HCT116 (cell line): ENCODE results near the gene MYH15. TPM values are rescaled to one million over a fixed set of nuclear protein-coding genes. Genes with fewer than 3 reads are reported as not detected.

Experiments used
- ATAC-seq: fragments of 200-7000 bp; cut with Tn5 transposase; 2 replicates; pipeline ENCODE4 v1.9.1; 2020; ENCODE audit warnings: mild to moderate bottlenecking, moderate library complexity
- BruUV-seq: library from RNA; stranded (reverse); fragments of 400-500 nt; replicated peaks from 2 replicates; lab custom pipeline; 2021; lab: Mats Ljungman, UMichigan
- CTCF ChIA-PET: fragments of 300-600 bp; sonication (Branson Sonifier 250); formaldehyde crosslinking; loops from one replicate; lab custom pipeline; 2021; ENCODE audit warnings: antibody characterized with exemption; lab: Charles Lee
- POLR2A ChIA-PET: fragments of 300-600, 350-600 bp; sonication (Branson Sonifier 250); formaldehyde crosslinking; loops from one replicate; lab custom pipeline; 2021; ENCODE audit warnings: antibody characterized with exemption; lab: Charles Lee
- RAD21 ChIA-PET, 2 experiments: fragments of 300-600 bp; sonication (Branson Sonifier 250); formaldehyde crosslinking; loops; one replicate each; lab custom pipeline; 2023; ENCODE audit warnings: low total read pairs in 2 of 2; ENCODE audit not compliant: uncharacterized antibody in 2 of 2, unreplicated experiment in 2 of 2, low non-redundant PET in 1 of 2; lab: Charles Lee
- DNase-seq: peaks from one replicate; pipeline ENCODE4 v3.0.0-alpha.2; 2010; ENCODE audit warnings: low read depth, low spot score
- H2AFZ ChIP-seq: fragments of 200-600 bp; shearing (Covaris generic), sonication (generic); 2 replicates; pipeline ENCODE4 v1.6.1; 2017; ENCODE audit warnings: low read depth, mixed run types, mixed read lengths, antibody characterized with exemption, low read length; ENCODE audit not compliant: poor library complexity, severe bottlenecking
- H3K27ac ChIP-seq: 2 replicates; pipeline ENCODE4 v1.5.1; 2012; ENCODE audit warnings: low read depth, low read length
- H3K27me3 ChIP-seq: fragments of 200-600 bp; sonication (generic); 2 replicates; pipeline ENCODE4 v1.6.1; 2016; ENCODE audit warnings: mixed run types, low read length, mixed read lengths; ENCODE audit not compliant: insufficient read depth
- H3K36me3 ChIP-seq, 2 experiments: fragments of 200-500 bp in 1 of 2; fragments of 200-600 bp in 1 of 2; sonication (Bioruptor generic) in 1 of 2; sonication (generic) in 1 of 2; 2 replicates each; pipeline versions ENCODE4 v1.5.1 to v1.6.1; 2014 to 2016; ENCODE audit warnings: low read length in 2 of 2, inconsistent platforms in 1 of 2, mixed read lengths in 1 of 2, mixed run types in 1 of 2; ENCODE audit not compliant: insufficient read depth in 2 of 2, control insufficient read depth in 1 of 2
- H3K4me1 ChIP-seq, 2 experiments: fragments of 200-600 bp in 1 of 2; sonication (generic) in 1 of 2; 2 replicates each; pipeline versions ENCODE4 v1.5.1 to v1.6.1; 2012 to 2017; ENCODE audit warnings: low read length in 2 of 2, inconsistent platforms in 1 of 2, mild to moderate bottlenecking in 1 of 2, mixed read lengths in 1 of 2, mixed run types in 1 of 2, moderate library complexity in 1 of 2; ENCODE audit not compliant: insufficient read depth in 2 of 2, control insufficient read depth in 1 of 2
- H3K4me2 ChIP-seq: fragments of 200-600 bp; sonication (generic); 2 replicates; pipeline ENCODE4 v1.6.1; 2017; ENCODE audit warnings: mixed run types, low read length, mixed read lengths
- H3K4me3 ChIP-seq, 2 experiments: fragments of 200-600 bp in 1 of 2; sonication (generic) in 1 of 2; replicated peaks in 1 of 2; 2 replicates each; pipeline ENCODE4 v1.5.1; 2011 to 2016; ENCODE audit warnings: low read length in 2 of 2, control low read depth in 1 of 2, low read depth in 1 of 2, mild to moderate bottlenecking in 1 of 2, mixed read lengths in 1 of 2, mixed run types in 1 of 2
- H3K79me2 ChIP-seq: fragments of 200-600 bp; sonication (generic); 2 replicates; pipeline ENCODE4 v1.6.1; 2017; ENCODE audit warnings: mild to moderate bottlenecking, mixed run types, low read length, moderate library complexity, mixed read lengths; ENCODE audit not compliant: insufficient read depth
- H3K9ac ChIP-seq: fragments of 200-600 bp; sonication (generic); 2 replicates; pipeline ENCODE4 v1.6.1; 2016; ENCODE audit warnings: low read length, mixed read lengths
- H3K9me2 ChIP-seq: fragments of 200-600 bp; sonication (generic), shearing (Covaris generic); 2 replicates; pipeline ENCODE4 v1.6.1; 2017; ENCODE audit warnings: mixed run types, mild to moderate bottlenecking, moderate library complexity; ENCODE audit not compliant: insufficient read depth
- H3K9me3 ChIP-seq, 2 experiments: fragments of 200-500 bp in 1 of 2; fragments of 200-600 bp in 1 of 2; sonication (Bioruptor generic) in 1 of 2; sonication (generic) in 1 of 2; 2 replicates each; pipeline ENCODE4 v1.6.1; 2014 to 2017; ENCODE audit warnings: low read length in 2 of 2, mixed read lengths in 2 of 2, inconsistent platforms in 1 of 2, low read depth in 1 of 2, mild to moderate bottlenecking in 1 of 2, mixed run types in 1 of 2, moderate library complexity in 1 of 2; ENCODE audit not compliant: control insufficient read depth in 1 of 2, insufficient read depth in 1 of 2
- H4K20me1 ChIP-seq: fragments of 200-600 bp; sonication (generic), shearing (Covaris generic); 2 replicates; pipeline ENCODE4 v1.6.1; 2017; ENCODE audit warnings: mixed run types, mild to moderate bottlenecking, moderate library complexity; ENCODE audit not compliant: insufficient read depth
- CBX3 ChIP-seq: IDR thresholded peaks from 2 replicates; pipeline ENCODE4 v1.6.1; 2012; ENCODE audit warnings: low read depth
- EGR1 ChIP-seq: IDR thresholded peaks from 2 replicates; pipeline ENCODE4 v1.6.1; 2012; ENCODE audit warnings: low read depth
- ELF1 ChIP-seq: IDR thresholded peaks from 2 replicates; pipeline ENCODE4 v1.6.1; 2012; ENCODE audit warnings: low read depth, borderline replicate concordance
- FOSL1 ChIP-seq: IDR thresholded peaks from 2 replicates; pipeline ENCODE4 v1.6.1; 2012; ENCODE audit warnings: low read depth
- JUND ChIP-seq: IDR thresholded peaks from 2 replicates; pipeline ENCODE4 v1.6.1; 2012
- POLR2A ChIP-seq: IDR thresholded peaks from 2 replicates; pipeline ENCODE4 v1.7.0; 2011; ENCODE audit warnings: borderline replicate concordance; ENCODE audit not compliant: insufficient read depth, insufficient read length; ENCODE audit errors: extremely low read depth
- POLR2AphosphoS5 ChIP-seq: IDR thresholded peaks from 2 replicates; pipeline ENCODE4 v1.6.1; 2011; ENCODE audit warnings: mild to moderate bottlenecking, low read depth, low read length, moderate library complexity
- SIN3A ChIP-seq: IDR thresholded peaks from 2 replicates; pipeline ENCODE4 v1.6.1; 2012; ENCODE audit warnings: low read depth
- SRF ChIP-seq: IDR thresholded peaks from 2 replicates; pipeline ENCODE4 v1.6.1; 2012; ENCODE audit warnings: low read depth
- TCF7L2 ChIP-seq: IDR thresholded peaks from 2 replicates; pipeline ENCODE4 v1.7.0; 2011; ENCODE audit warnings: borderline replicate concordance, inconsistent platforms; ENCODE audit not compliant: insufficient read depth, insufficient read length; ENCODE audit errors: extremely low read depth
- YY1 ChIP-seq: IDR thresholded peaks from 2 replicates; pipeline ENCODE4 v1.6.1; 2011; ENCODE audit warnings: low read length, low read depth, moderate library complexity, mild to moderate bottlenecking; ENCODE audit not compliant: insufficient replicate concordance; ENCODE audit errors: extremely low read depth
- ZFX ChIP-seq: fragments of 450-650 bp; IDR thresholded peaks from 2 replicates; pipeline ENCODE4 v1.6.1; 2017
- ZNF274 ChIP-seq: fragments of 200-500 bp; sonication (Bioruptor generic); IDR thresholded peaks from 2 replicates; pipeline ENCODE4 v1.6.1; 2014; ENCODE audit warnings: mild to moderate bottlenecking, low read depth, low read length, inconsistent platforms
- intact Hi-C: fragments of 100-400 bp; cut with micrococcal nuclease; formaldehyde crosslinking; loops from 2 replicates; pipeline ENCODE4 v1.10.0; 2022
- total RNA-seq: library from RNA; stranded (reverse); gene quantifications from one replicate; pipeline ENCODE4 v1.2.1, GENCODE V29; 2021; ENCODE audit not compliant: unreplicated experiment
- TF ChIP-seq, protein P1 (sequence below): IDR thresholded peaks from 2 replicates; pipeline ENCODE4 v1.6.1; 2012
- TF ChIP-seq, protein P2 (sequence below): IDR thresholded peaks from 2 replicates; pipeline ENCODE4 v1.6.1; 2011; ENCODE audit warnings: mild to moderate bottlenecking, low read length, moderate library complexity; ENCODE audit not compliant: insufficient replicate concordance; ENCODE audit errors: extremely low read depth

The MYH15 gene
- total RNA-seq, 1 experiment from 2014 or later = 11.2 TPM

DNA sequence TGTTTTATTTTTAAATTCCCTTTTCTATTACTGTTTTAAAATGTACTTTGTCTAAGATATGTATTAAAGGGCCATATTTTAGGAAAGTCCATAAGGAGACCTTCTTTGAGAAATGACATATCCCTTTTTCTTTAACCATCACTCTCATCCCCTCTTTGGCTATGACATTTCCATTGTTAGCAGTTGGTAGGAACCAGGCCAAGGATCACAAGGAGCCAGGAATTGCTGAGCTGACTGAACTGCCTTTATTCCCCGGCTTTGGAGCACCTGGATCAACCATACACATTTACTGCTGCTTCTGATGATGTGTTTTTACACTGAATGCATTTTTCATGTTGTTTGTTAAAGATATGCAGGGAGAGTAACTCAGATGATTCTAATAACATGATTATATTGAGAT is 134.4 kb downstream of the MYH15 start:
- ChIA-PET CTCF (no interaction called here), POLR2A (no interaction called here), RAD21 (no interaction called here)
- BruUV-seq = no TSS peak
- no peak overlapping the region for H3K4me3 ChIP-seq
- DNase-seq = no peak
- no peaks in the 10 kb centered on the region for H3K27me3 ChIP-seq
- H3K36me3 ChIP-seq = no peaks in the 10 kb centered on the region
- no peak overlapping the region for H3K9ac ChIP-seq
- H3K9me2 ChIP-seq = no peaks in the 10 kb centered on the region
- H4K20me1 ChIP-seq = no peaks in the 10 kb centered on the region
- H3K4me2 ChIP-seq = no peak overlapping the region
- TF ChIP-seq, protein P1, sequence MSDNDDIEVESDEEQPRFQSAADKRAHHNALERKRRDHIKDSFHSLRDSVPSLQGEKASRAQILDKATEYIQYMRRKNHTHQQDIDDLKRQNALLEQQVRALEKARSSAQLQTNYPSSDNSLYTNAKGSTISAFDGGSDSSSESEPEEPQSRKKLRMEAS = no peak
- TF ChIP-seq YY1 (no peak), SRF (no peak), ZFX (no peak), FOSL1 (no peak), ZNF274 (no peak), EGR1 (no peak), TCF7L2 (no peak), POLR2AphosphoS5 (no peak), ELF1 (no peak), POLR2A (no peak), SIN3A (no peak), CBX3 (no peak), JUND (no peak)
- TF ChIP-seq, protein P2, sequence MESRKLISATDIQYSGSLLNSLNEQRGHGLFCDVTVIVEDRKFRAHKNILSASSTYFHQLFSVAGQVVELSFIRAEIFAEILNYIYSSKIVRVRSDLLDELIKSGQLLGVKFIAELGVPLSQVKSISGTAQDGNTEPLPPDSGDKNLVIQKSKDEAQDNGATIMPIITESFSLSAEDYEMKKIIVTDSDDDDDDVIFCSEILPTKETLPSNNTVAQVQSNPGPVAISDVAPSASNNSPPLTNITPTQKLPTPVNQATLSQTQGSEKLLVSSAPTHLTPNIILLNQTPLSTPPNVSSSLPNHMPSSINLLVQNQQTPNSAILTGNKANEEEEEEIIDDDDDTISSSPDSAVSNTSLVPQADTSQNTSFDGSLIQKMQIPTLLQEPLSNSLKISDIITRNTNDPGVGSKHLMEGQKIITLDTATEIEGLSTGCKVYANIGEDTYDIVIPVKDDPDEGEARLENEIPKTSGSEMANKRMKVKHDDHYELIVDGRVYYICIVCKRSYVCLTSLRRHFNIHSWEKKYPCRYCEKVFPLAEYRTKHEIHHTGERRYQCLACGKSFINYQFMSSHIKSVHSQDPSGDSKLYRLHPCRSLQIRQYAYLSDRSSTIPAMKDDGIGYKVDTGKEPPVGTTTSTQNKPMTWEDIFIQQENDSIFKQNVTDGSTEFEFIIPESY = no peak
- H3K27ac ChIP-seq = no peak overlapping the region
- no peak for ATAC-seq
- H3K4me1 ChIP-seq = no peaks in the 10 kb centered on the region
- no peak overlapping the region for H2AFZ ChIP-seq
- no peaks in the 10 kb centered on the region for H3K9me3 ChIP-seq
- no peaks in the 10 kb centered on the region for H3K79me2 ChIP-seq
- intact Hi-C loops = no loop called here
